ENCODE measurements around the gene CCDC187.

CCDC187 gene

DNA sequence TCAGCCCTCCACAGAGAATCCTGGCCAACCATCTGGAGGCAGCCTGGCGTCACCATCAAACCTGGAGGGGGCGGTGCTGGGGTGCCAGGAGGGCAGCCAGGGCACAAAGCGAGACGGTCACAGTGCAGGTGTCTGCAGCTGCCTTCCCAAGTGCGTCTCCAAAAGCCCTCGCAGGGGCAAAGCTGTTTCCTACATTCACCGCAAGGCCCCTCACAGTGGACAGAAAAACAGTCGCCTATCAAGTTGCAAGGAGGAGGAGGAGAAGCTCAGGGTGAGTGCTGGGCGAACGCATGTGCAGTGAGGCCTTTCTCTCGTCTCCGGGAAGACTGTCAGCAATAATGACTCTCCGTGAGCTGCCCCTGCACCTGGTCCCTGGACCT lies 81.0 kb downstream of the CCDC187 start:
- ATAC-seq (no peak), DNase-seq (no peak)
- no peak overlapping the region for H3K27ac Mint-ChIP-seq
- no peaks in the 10 kb centered on the region for H3K27me3 Mint-ChIP-seq
- H3K4me3 Mint-ChIP-seq: no peak overlapping the region
- no peaks in the 10 kb centered on the region for H3K9me3 Mint-ChIP-seq
- H3K36me3 Mint-ChIP-seq (ENCODE audit: low read depth): peaks cover 28% of the 10 kb centered on the region
- peaks cover 11% of the 10 kb centered on the region for H3K4me1 Mint-ChIP-seq

DNA sequence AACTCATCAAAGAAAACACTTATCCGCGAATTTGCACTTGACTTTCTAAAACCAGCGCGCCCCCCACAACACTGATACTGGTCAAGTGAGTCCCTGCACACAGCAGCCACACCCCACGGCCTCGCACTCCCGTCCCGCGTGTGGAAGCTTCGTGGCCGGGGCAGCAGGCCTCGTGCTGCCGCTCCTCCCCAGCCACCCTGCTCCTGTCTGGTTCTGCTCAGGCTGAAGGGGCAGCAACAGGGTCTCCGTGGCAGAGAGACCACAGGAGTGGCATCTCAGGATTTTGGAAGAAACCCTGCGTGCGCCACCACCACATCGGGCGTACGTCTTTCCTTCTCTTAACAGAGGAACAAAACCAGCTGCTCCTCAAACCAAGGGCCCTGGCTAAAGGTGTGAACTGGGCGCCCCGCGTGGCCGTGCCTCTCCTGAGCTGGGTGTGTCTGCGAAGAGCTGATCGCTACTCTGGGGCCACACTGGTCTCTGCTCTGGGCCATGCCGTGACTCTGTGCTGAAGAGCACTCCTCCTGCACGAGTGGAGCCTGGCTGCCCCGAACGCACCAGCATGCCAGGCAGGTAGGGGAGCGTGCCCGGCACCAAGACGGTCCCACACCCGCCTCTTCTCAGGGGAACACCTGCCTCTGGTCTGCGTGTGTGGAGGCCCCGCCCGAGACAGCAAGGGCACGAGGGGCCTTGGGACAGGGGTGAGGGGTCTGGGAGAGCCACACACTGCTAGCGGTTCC lies 81.6 kb downstream of the CCDC187 start:
- Mint-ChIP-seq H3K9me3 (no peaks in the 10 kb centered on the region), H3K27me3 (no peaks in the 10 kb centered on the region), H3K4me1 (peaks cover 9% of the 10 kb centered on the region), H3K36me3 (ENCODE audit: low read depth) (peaks cover 28% of the 10 kb centered on the region), H3K27ac (no peak overlapping the region), H3K4me3 (no peak overlapping the region)
- no peak for DNase-seq
- ATAC-seq: no peak

DNA sequence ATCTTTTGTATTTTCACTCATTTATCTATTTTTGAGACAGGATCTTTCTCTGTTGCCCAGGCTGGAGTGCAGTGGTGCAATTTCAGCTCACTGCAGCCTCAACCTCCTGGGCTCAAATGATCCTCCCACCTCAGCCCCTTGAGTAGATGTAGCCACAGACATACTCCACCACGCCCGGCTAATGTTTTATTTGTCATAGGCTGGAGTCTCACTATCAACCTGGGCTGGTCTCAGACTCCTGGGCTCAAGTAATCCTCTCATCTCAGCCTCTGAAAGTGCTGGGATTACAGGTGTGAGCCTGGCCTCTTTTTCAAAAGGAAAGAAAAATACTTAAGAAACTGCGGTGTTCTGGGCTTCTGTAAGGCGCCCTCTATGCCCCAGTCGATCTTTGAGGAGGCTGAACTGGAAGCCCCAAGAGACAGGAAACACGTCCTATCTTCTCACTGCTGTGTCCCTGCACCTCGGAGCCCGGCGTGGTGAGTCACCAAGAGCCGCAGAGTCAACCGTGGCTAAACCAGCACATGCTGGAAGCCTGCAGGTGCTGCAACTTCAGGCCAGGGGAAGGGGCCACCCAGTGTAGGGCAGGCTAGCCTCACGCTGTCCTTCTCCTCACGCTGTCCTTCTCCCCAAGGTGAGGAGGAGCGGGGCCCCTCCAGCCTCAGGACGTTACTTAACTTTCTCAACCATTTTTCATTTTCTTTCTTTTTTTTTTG lies 83.7 kb downstream of the CCDC187 start:
- Mint-ChIP-seq H3K4me3 (no peak overlapping the region), H3K27me3 (no peaks in the 10 kb centered on the region)
- no peak for DNase-seq

GRCh38 chr9:136219276-136219675 lies 84.6 kb downstream of the CCDC187 start:
- Mint-ChIP-seq H3K27ac (no peak overlapping the region), H3K36me3 (ENCODE audit: low read depth) (peaks cover 35% of the 10 kb centered on the region), H3K9me3 (no peaks in the 10 kb centered on the region), H3K4me3 (no peak overlapping the region), H3K4me1 (no peaks in the 10 kb centered on the region), H3K27me3 (no peaks in the 10 kb centered on the region)
- DNase-seq (no peak), ATAC-seq (no peak)

More for the DNA sequence above, 83.7 kb downstream of the CCDC187 start:
- H3K36me3 Mint-ChIP-seq (ENCODE audit: low read depth): peaks cover 32% of the 10 kb centered on the region
- no peaks in the 10 kb centered on the region for H3K9me3 Mint-ChIP-seq
- peaks cover 4% of the 10 kb centered on the region for H3K4me1 Mint-ChIP-seq
- H3K27ac Mint-ChIP-seq: no peak overlapping the region
- no peak for ATAC-seq

GRCh38 chr9:136218673-136219072 lies 85.2 kb downstream of the CCDC187 start:
- no peaks in the 10 kb centered on the region for H3K9me3 Mint-ChIP-seq
- no peak overlapping the region for H3K4me3 Mint-ChIP-seq
- no peak overlapping the region for H3K27ac Mint-ChIP-seq
- H3K36me3 Mint-ChIP-seq (ENCODE audit: low read depth): peaks cover 40% of the 10 kb centered on the region
- no peaks in the 10 kb centered on the region for H3K27me3 Mint-ChIP-seq
- no peaks in the 10 kb centered on the region for H3K4me1 Mint-ChIP-seq
- ATAC-seq: no peak
- no peak for DNase-seq

GRCh38 chr9:136218271-136218670 lies 85.6 kb downstream of the CCDC187 start:
- Mint-ChIP-seq H3K4me3 (no peak overlapping the region), H3K4me1 (no peaks in the 10 kb centered on the region), H3K27ac (no peak overlapping the region), H3K9me3 (no peaks in the 10 kb centered on the region), H3K27me3 (no peaks in the 10 kb centered on the region), H3K36me3 (ENCODE audit: low read depth) (peaks cover 40% of the 10 kb centered on the region)
- no peak for ATAC-seq
- no peak for DNase-seq

DNA sequence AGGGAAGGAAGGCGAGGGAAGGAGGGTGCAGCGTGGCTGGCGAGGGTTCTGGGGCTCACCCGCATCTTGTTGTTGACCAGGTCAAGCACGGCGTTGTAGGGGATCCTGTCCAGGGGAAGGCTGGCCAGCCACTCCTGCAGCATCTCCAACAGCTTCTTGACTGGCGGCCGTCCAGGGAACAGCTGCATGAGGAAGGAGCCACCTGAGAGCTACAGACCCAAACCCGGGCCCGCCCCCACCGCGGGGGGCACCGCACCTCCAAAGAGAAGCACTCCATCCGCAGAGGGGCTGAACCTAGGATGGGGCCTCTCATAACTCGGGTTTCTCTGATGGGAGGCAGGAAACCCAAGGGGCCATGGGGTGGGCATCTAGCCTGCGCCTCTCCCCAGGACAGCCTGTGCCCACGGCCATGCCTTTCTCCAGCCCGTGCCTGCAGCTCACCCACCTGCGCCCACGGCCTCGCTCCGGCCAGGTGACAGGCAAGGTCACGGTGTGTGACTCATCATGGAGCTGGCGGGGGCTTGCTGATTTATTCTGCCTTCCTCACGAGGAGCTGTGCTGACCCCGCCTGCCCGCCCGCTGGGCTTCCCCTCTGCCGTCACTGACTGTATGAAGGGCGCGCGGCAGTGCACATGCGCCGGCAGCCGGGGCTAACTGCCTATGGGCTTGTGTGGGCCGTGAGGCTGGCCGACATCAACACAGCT lies 87.2 kb downstream of the CCDC187 start:
- Mint-ChIP-seq H3K4me3 (no peak overlapping the region), H3K9me3 (no peaks in the 10 kb centered on the region), H3K36me3 (ENCODE audit: low read depth) (peaks cover 44% of the 10 kb centered on the region), H3K27ac (no peak overlapping the region), H3K4me1 (no peaks in the 10 kb centered on the region), H3K27me3 (no peaks in the 10 kb centered on the region)
- DNase-seq: no peak
- no peak for ATAC-seq

DNA sequence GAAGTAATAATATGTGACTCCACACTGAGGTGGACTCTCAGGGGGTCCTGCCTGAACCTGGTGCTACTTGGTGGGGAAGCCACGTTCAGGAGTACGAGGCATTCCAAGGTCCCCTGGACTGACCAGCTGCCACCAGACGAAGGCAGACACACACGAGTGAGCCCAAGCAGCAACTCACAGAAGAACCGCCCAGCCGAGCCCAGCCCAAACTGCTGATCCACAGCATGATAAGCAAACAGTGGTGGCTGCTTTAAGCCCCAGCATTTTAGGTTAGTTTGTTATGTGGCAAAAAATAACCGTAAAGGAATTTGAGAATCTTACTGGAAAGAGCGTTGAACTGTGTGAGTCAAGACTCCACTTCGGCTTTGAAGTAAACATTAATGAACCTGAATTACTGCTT lies 90.2 kb downstream of the CCDC187 start:
- Mint-ChIP-seq H3K27me3 (no peaks in the 10 kb centered on the region), H3K36me3 (ENCODE audit: low read depth) (peaks cover 39% of the 10 kb centered on the region), H3K9me3 (no peaks in the 10 kb centered on the region), H3K4me1 (no peaks in the 10 kb centered on the region), H3K4me3 (no peak overlapping the region), H3K27ac (no peak overlapping the region)
- ATAC-seq (no peak), DNase-seq (no peak)

DNA sequence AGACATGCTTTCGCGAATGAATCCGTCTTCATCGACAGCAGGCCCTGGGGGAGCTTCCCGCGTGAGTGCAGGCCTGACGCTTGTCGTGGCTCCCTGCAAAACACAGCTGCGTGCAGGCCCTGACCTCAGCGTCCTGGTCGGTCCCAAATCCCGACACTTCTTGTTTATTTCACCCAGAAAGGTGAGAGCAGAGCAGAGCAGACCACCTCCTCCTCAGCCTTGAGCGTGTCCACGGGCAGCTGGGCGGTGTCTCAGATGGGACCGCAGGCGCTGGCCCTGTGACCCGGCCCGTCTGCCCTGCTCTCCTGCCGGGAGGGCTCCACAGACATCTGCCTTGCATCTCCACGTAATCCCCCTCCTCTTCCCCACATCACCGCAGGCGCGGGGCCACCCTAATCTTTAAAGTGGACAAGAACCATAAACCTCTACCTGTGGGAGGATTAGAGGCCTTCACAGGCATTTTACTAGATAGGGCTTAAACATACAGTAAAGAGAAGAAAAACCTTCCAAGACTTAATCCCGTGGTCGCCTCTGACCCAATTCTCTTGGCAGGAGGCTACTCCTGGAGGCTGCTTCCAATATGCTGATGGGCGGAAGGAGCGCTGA lies 91.4 kb downstream of the CCDC187 start:
- Mint-ChIP-seq H3K27ac (no peak overlapping the region), H3K9me3 (no peaks in the 10 kb centered on the region), H3K4me1 (no peaks in the 10 kb centered on the region), H3K4me3 (no peak overlapping the region), H3K36me3 (ENCODE audit: low read depth) (peaks cover 42% of the 10 kb centered on the region), H3K27me3 (no peaks in the 10 kb centered on the region)
- DNase-seq (no peak), ATAC-seq (no peak)

- Mint-ChIP-seq H3K4me3 (no peak overlapping the region), H3K27me3 (no peaks in the 10 kb centered on the region)
- no peak for ATAC-seq
Observed at GRCh38 chr9:136211441-136212344, 92.2 kb downstream of the CCDC187 start.

GRCh38 chr9:136211006-136211405 lies 92.9 kb downstream of the CCDC187 start:
- Mint-ChIP-seq H3K9me3 (no peaks in the 10 kb centered on the region), H3K36me3 (ENCODE audit: low read depth) (peaks cover 47% of the 10 kb centered on the region), H3K27ac (no peak overlapping the region), H3K27me3 (peaks cover 2% of the 10 kb centered on the region), H3K4me1 (no peaks in the 10 kb centered on the region), H3K4me3 (no peak overlapping the region)
- no peak for DNase-seq
- ATAC-seq: no peak

More at GRCh38 chr9:136211441-136212344, 92.2 kb downstream of the CCDC187 start:
- DNase-seq: no peak
- H3K9me3 Mint-ChIP-seq: no peaks in the 10 kb centered on the region
- H3K4me1 Mint-ChIP-seq: no peaks in the 10 kb centered on the region
- H3K36me3 Mint-ChIP-seq (ENCODE audit: low read depth): peaks cover 45% of the 10 kb centered on the region
- H3K27ac Mint-ChIP-seq: no peak overlapping the region

DNA sequence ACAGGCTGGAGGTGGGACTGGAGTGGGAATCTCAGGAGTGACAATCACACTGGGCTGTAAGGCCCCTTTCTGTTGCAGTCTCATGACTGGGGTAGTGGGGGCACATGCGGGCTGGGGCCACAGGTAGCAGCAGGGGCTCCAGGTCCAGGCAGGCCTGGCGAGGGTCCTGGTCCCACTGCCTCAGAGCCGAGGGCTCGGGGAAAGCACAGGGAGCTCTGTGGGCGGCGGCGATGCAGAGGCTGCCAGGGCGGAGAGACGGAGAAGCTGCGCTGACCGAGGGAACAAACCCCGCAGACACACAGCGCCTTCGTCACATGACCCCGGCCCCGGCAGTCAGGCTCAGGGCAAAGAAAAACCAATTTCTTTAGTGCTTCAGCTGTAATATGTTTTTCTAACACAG lies 93.6 kb downstream of the CCDC187 start:
- peaks cover 43% of the 10 kb centered on the region for H3K36me3 Mint-ChIP-seq (ENCODE audit: low read depth)
- H3K9me3 Mint-ChIP-seq: no peaks in the 10 kb centered on the region
- DNase-seq (no peak), ATAC-seq (no peak)
- no peak overlapping the region for H3K4me3 Mint-ChIP-seq
- H3K27ac Mint-ChIP-seq: no peak overlapping the region
- H3K27me3 Mint-ChIP-seq: peaks cover 2% of the 10 kb centered on the region
- no peaks in the 10 kb centered on the region for H3K4me1 Mint-ChIP-seq

DNA sequence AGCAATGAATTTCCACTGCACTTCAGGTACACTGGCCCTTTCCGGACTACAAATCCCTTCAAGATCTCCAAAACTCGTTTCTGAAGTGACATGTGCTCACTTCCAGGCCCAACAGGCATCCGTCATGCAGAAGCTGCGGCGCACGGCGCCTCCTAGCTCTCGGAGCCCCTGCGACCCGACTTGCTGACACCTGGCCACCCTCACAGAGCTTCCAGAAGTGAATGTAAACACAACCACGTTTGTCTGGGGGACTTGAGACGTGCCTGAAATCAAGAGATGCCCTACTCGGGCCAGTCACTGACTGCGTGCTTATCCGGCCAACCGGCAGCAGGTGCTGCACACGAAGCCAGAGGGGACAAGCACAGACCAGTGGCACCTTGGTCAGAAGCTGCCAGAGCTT lies 94.1 kb downstream of the CCDC187 start:
- no peak overlapping the region for H3K4me3 Mint-ChIP-seq
- no peaks in the 10 kb centered on the region for H3K4me1 Mint-ChIP-seq
- no peak overlapping the region for H3K27ac Mint-ChIP-seq

GRCh38 chr9:136209232-136209631 lies 94.7 kb downstream of the CCDC187 start:
- Mint-ChIP-seq H3K4me1 (no peaks in the 10 kb centered on the region), H3K36me3 (ENCODE audit: low read depth) (peaks cover 34% of the 10 kb centered on the region), H3K27ac (no peak overlapping the region), H3K9me3 (no peaks in the 10 kb centered on the region), H3K27me3 (peaks cover 4% of the 10 kb centered on the region), H3K4me3 (no peak overlapping the region)
- DNase-seq: no peak
- ATAC-seq: no peak

More for the DNA sequence above, 94.1 kb downstream of the CCDC187 start:
- peaks cover 2% of the 10 kb centered on the region for H3K27me3 Mint-ChIP-seq
- H3K36me3 Mint-ChIP-seq (ENCODE audit: low read depth): peaks cover 38% of the 10 kb centered on the region
- no peak for ATAC-seq
- no peak for DNase-seq
- no peaks in the 10 kb centered on the region for H3K9me3 Mint-ChIP-seq
